Measurements from ENCODE around the gene UNC5C.

- TF ChIP-seq CTCF (IDR thresholded peaks at IDR 0.05) (no peak), POLR2A (IDR thresholded peaks at IDR 0.05) (no peak), POLR2AphosphoS5 (IDR thresholded peaks at IDR 0.05; ENCODE audit: insufficient read depth in 1 of 2, low read depth in 1 of 2) (no peak)
These were observed 40.4 kb downstream of the UNC5C start for GRCh38 chr4:95508421-95508820.

Measured in vagina (tissue), 2 donors.